WERI-Rb-1 (cell line): ENCODE data around the gene GJD2.

Source experiments
- DNase-seq: peaks from one replicate; pipeline ENCODE4 v3.0.0-alpha.2; 2020
- H3K27ac ChIP-seq: fragments of 250-450 bp; sonication (Bioruptor Pico); 2 replicates; pipeline ENCODE4 v1.5.1; 2020; ENCODE audit warnings: mild to moderate bottlenecking, moderate library complexity
- H3K27me3 ChIP-seq: fragments of 250-450 bp; sonication (Bioruptor Pico); 2 replicates; pipeline ENCODE4 v1.5.1; 2021; ENCODE audit warnings: mild to moderate bottlenecking, low read depth, moderate library complexity; ENCODE audit not compliant: insufficient read depth, severe bottlenecking
- H3K36me3 ChIP-seq: fragments of 250-450 bp; sonication (Bioruptor Pico); 2 replicates; pipeline ENCODE4 v1.5.1; 2020; ENCODE audit warnings: mild to moderate bottlenecking, moderate library complexity
- H3K4me3 ChIP-seq: 2 replicates; pipeline ENCODE4 v1.5.1; 2011; ENCODE audit warnings: low read depth, mild to moderate bottlenecking, control low read depth, low read length
- H3K9me3 ChIP-seq: fragments of 250-450 bp; sonication (Bioruptor Pico); 2 replicates; pipeline ENCODE4 v1.5.1; 2021; ENCODE audit warnings: mild to moderate bottlenecking, moderate library complexity; ENCODE audit not compliant: severe bottlenecking
- TF ChIP-seq, protein P1 (sequence below): IDR thresholded peaks from 2 replicates; pipeline ENCODE4 v1.5.1; 2011; ENCODE audit warnings: low read depth, mild to moderate bottlenecking, control low read depth, inconsistent platforms, low read length

Gene GJD2

DNA sequence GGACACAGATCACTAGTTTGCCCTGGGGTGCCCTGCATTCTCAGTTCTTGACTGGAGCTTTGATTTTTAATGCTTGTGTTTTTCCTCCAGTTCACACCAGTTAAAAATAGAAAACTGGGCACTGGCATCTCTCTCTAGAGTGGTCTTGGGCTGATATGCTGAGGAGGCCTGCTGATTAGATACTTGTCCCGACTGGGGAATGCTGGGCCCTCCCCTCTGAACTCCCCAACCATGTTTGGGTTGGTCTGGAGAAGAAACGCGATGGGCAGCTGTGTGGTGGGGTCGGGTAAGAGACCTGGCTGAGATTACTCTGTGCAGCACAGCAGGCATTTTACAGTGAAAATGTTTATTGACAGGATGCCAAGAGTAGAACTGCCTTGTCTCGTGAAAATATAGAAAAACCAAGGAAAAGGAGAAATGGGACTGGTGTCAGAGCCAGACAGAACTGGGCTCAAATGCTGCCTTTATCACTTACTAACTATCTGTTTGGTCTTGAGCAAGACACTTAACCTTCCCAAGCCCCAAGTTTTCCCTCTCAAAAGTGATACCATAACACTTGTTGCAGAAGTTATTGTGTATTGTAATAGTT is 42.1 kb upstream of the GJD2 start:
- Histone ChIP-seq H3K36me3 (peaks cover 2% of the 10 kb centered on the region; the same call in 1 of the 2 replicates), H3K4me3 (no peak overlapping the region), H3K27me3 (no peaks in the 10 kb centered on the region), H3K27ac (no peak overlapping the region), H3K9me3 (no peaks in the 10 kb centered on the region)
- DNase-seq, result no peak
- TF ChIP-seq, protein P1, sequence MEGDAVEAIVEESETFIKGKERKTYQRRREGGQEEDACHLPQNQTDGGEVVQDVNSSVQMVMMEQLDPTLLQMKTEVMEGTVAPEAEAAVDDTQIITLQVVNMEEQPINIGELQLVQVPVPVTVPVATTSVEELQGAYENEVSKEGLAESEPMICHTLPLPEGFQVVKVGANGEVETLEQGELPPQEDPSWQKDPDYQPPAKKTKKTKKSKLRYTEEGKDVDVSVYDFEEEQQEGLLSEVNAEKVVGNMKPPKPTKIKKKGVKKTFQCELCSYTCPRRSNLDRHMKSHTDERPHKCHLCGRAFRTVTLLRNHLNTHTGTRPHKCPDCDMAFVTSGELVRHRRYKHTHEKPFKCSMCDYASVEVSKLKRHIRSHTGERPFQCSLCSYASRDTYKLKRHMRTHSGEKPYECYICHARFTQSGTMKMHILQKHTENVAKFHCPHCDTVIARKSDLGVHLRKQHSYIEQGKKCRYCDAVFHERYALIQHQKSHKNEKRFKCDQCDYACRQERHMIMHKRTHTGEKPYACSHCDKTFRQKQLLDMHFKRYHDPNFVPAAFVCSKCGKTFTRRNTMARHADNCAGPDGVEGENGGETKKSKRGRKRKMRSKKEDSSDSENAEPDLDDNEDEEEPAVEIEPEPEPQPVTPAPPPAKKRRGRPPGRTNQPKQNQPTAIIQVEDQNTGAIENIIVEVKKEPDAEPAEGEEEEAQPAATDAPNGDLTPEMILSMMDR, result no peak

DNA sequence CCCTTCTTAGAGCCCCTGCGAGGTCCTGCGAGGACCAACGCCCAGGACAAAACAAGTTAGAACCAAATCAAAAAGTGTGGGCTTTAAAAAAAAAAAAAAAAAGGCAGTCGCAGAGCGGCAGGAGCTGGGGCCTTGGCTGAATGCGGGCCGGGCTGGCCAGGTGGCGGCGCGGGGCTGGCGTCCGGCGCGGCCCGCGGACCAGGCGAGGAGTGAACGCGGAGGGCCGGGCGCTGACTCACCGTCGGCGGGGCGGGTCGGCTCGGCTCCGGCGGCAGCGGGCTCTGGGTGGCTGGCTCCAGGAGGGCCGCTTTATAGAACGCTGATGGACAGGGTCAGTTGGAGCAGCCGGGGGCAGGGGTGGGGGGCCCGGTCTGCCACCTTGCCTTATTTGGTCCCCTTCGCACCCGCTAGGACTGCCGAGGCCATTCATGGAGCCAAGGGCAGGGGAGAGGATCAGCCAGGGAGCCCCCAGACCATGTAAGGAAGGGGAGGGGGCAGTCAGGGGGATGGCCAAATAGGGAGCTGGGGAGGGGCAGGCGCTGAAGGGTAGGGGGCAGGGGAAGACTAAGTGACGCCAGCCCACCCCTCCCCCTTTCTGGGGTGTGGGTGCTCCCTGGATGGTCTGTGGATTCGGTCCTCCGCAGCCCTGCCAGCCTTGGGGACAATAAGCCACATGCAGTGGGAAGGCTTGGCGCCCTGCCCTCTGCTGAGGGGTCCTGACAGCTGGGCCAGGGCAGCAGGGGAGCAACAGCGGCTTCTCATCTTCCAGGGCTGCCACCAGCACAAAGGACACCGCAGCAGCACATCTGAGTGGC is 40.7 kb upstream of the GJD2 start, which contains the start of gene ACTC1:
Gene ACTC1 (minus strand): TSS at position 283 of the 815 bp plus-strand sequence. CDS start 741 bp downstream, outside the sequence.
- Histone ChIP-seq H3K27ac (peak within 1 kb of the TSS; percentile 70), H3K27me3 (no peaks in the 10 kb centered on the region), H3K9me3 (no peaks in the 10 kb centered on the region), H3K36me3 (peaks cover 7% of the 10 kb centered on the region; the same call in 1 of the 2 replicates), H3K4me3 (peak within 1 kb of the TSS; percentile 36)
- DNase-seq, result peak; percentile 33
- TF ChIP-seq, protein P1, result no peak

DNA sequence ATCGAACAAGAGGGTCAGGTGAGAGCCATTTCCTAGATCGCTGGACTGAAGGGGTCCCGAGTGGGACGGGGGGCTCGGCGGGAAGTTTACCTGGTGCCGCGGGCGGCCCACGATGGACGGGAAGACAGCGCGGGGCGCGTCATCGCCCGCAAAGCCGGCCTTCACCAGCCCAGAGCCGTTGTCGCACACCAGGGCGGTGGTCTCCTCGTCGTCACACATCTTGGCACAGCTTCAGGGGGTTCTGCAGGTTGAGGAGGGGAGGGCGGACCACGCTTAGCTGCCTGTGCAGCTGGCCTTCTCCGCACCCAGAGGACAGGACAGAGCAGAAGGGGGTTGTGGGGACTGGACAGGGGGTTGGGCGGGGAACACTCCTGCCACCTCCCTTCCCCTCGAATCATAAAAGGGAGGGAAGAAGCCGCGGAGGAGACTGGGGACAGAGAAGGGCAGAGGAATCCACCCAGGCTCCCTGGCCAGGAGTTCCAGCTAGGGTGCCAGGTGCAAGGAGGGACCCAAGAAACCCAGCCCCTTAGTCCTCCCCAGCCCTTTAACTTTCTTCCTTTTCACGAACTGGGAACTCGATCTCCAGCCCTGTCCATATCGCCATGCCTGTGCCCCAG is 39.9 kb upstream of the GJD2 start:
- peak overlapping the region; percentile 70 for H3K27ac ChIP-seq
- DNase-seq, result no peak
- H3K9me3 ChIP-seq, result no peaks in the 10 kb centered on the region
- TF ChIP-seq, protein P1, result no peak
- H3K27me3 ChIP-seq, result no peaks in the 10 kb centered on the region
- H3K4me3 ChIP-seq, result peak overlapping the region; percentile 36
- peaks cover 10% of the 10 kb centered on the region for H3K36me3 ChIP-seq

DNA sequence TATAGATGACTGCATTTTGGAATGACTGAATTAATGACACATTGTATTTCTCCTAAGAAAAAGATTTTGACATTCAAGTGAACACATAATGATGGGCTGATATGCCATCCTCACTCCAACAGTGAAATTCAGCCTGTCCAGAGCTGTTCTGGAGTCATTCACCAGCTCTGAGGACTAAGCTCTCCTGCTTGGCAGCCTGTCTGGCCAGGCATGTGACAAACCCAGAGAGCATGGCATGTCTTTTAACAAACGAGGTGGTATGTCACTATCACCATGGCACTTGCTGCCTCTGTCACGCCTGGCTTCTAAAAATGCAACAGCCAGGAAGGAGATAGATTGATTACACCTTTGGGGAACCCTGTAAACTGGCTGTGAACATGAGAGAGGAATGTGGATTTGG is 39.1 kb upstream of the GJD2 start:
- Histone ChIP-seq H3K36me3 (peaks cover 10% of the 10 kb centered on the region), H3K27me3 (no peaks in the 10 kb centered on the region), H3K4me3 (no peak overlapping the region)

DNA sequence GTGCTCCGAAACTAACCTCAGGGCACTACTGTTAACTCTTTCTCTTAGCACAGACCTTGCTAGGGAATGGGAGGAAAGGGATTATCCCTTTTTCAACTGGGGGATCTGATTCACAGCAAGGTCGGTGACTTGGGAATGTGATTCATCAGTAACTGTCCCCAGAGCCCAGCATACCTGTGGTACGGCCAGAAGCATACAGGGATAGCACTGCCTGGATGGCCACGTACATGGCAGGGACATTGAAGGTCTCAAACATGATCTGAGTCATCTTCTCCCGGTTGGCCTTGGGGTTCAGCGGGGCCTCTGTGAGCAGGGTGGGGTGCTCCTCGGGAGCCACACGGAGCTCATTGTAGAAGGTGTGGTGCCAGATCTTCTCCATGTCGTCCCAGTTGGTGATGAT is 38.3 kb upstream of the GJD2 start:
- Histone ChIP-seq H3K27me3 (no peaks in the 10 kb centered on the region), H3K36me3 (peaks cover 10% of the 10 kb centered on the region), H3K9me3 (no peaks in the 10 kb centered on the region), H3K27ac (no peak overlapping the region), H3K4me3 (no peak overlapping the region)
- DNase-seq, result no peak
- TF ChIP-seq, protein P1, result no peak

More for the DNA sequence above, 39.1 kb upstream of the GJD2 start:
- Histone ChIP-seq H3K9me3 (no peaks in the 10 kb centered on the region), H3K27ac (no peak overlapping the region)
- DNase-seq, result no peak
- TF ChIP-seq, protein P1, result no peak
